H1 (cell line): ENCODE results near the gene SLCO4A1. TPM values are rescaled to one million over a fixed set of nuclear protein-coding genes. Genes with fewer than 3 reads are reported as not detected.

Source experiments
- CTCF ChIA-PET: fragments of 300-600 bp; sonication (Branson Sonifier 250); formaldehyde crosslinking; loops from one replicate; lab custom pipeline; 2021; ENCODE audit not compliant: partially characterized antibody; lab: Charles Lee
- POLR2A ChIA-PET: fragments of 300-600 bp; sonication (Branson Sonifier 250); formaldehyde crosslinking; loops from one replicate; lab custom pipeline; 2021; ENCODE audit warnings: inconsistent platforms; ENCODE audit not compliant: partially characterized antibody; lab: Charles Lee
- DNase-seq, 2 experiments: peaks; one replicate each; pipeline versions ENCODE4 v3.0.0 to v3.0.0-alpha.2; 2010 to 2022; ENCODE audit warnings: low spot score in 2 of 2, low read depth in 1 of 2, mixed read lengths in 1 of 2
- FAIRE-seq: peaks from 2 replicates; lab custom pipeline; 2011; peaks lifted over from hg19 to GRCh38; lab: Jason Lieb, UNC
- H2AFZ ChIP-seq: 2 replicates; pipeline ENCODE4 v1.8.1; 2012; ENCODE audit warnings: low read length, inconsistent platforms
- H2AK5ac ChIP-seq: 2 replicates; pipeline ENCODE4 v1.6.1; 2013; ENCODE audit warnings: low read depth, low read length
- H2BK120ac ChIP-seq: replicated peaks from 2 replicates; pipeline ENCODE3; 2013; ENCODE audit warnings: low read depth, low read length, inconsistent platforms
- H2BK12ac ChIP-seq: 2 replicates; pipeline ENCODE4 v1.6.1; 2013; ENCODE audit warnings: low read depth, low read length
- H2BK15ac ChIP-seq: 2 replicates; pipeline ENCODE4 v1.6.1; 2013; ENCODE audit warnings: low read length
- H2BK20ac ChIP-seq: 2 replicates; pipeline ENCODE4 v1.6.1; 2013; ENCODE audit warnings: low read length
- H2BK5ac ChIP-seq: 2 replicates; pipeline ENCODE4 v1.6.1; 2013; ENCODE audit warnings: low read depth, low read length
- H3K14ac ChIP-seq: 2 replicates; pipeline ENCODE4 v1.6.1; 2013; ENCODE audit warnings: inconsistent platforms; ENCODE audit not compliant: insufficient read length
- H3K18ac ChIP-seq: 2 replicates; pipeline ENCODE4 v1.6.1; 2013; ENCODE audit warnings: low read length; ENCODE audit errors: extremely low read depth
- H3K23ac ChIP-seq: 2 replicates; pipeline ENCODE4 v1.6.1; 2013; ENCODE audit warnings: inconsistent platforms; ENCODE audit not compliant: insufficient read length
- H3K23me2 ChIP-seq: 2 replicates; pipeline ENCODE4 v1.6.1; 2013; ENCODE audit warnings: low read depth, low read length
- H3K27ac ChIP-seq: 2 replicates; pipeline ENCODE4 v1.6.1; 2011; ENCODE audit warnings: low read depth, low read length, inconsistent platforms
- H3K27me3 ChIP-seq, 4 experiments: replicated peaks in 1 of 4; 1 replicate in 1 of 4; 2 replicates in 3 of 4; pipeline versions ENCODE4 v1.6.1 to v1.8.1; 2011 to 2013; ENCODE audit warnings: low read length in 3 of 4, mild to moderate bottlenecking in 3 of 4, inconsistent platforms in 2 of 4, mixed read lengths in 2 of 4, moderate library complexity in 1 of 4; ENCODE audit not compliant: control insufficient read depth in 3 of 4, insufficient read depth in 3 of 4; ENCODE audit errors: extremely low read depth in 1 of 4
- H3K36me3 ChIP-seq, 4 experiments: 2 replicates each; pipeline versions ENCODE4 v1.6.1 to v1.8.1; 2011 to 2013; ENCODE audit warnings: mild to moderate bottlenecking in 4 of 4, low read length in 3 of 4, moderate library complexity in 2 of 4, control low read depth in 1 of 4, inconsistent platforms in 1 of 4; ENCODE audit not compliant: insufficient read depth in 4 of 4, control insufficient read depth in 2 of 4
- H3K4ac ChIP-seq: replicated peaks from 2 replicates; pipeline ENCODE3; 2013; ENCODE audit warnings: low read length, low read depth, mixed read lengths, inconsistent platforms; ENCODE audit not compliant: insufficient read length
- H3K4me1 ChIP-seq, 4 experiments: replicated peaks in 1 of 4; 1 replicate in 1 of 4; 2 replicates in 3 of 4; pipeline versions ENCODE4 v1.6.1 to v1.8.1; 2011 to 2013; ENCODE audit warnings: low read length in 3 of 4, inconsistent platforms in 2 of 4, mixed read lengths in 1 of 4; ENCODE audit not compliant: insufficient read depth in 4 of 4, control insufficient read depth in 3 of 4
- H3K4me2 ChIP-seq, 2 experiments: 2 replicates each; pipeline versions ENCODE4 v1.6.1 to v1.8.1; 2011 to 2013; ENCODE audit warnings: low read depth in 2 of 2, low read length in 2 of 2, control low read depth in 1 of 2, inconsistent platforms in 1 of 2, mild to moderate bottlenecking in 1 of 2; ENCODE audit not compliant: insufficient read depth in 1 of 2
- H3K4me3 ChIP-seq, 4 experiments: fragments of 200-600, 300-600 bp in 1 of 4; sonication (generic), shearing (Covaris generic), sonication (Bioruptor Twin) in 1 of 4; 2 replicates each; pipeline versions ENCODE4 v1.5.1 to v1.8.1; 2011 to 2016; ENCODE audit warnings: low read length in 4 of 4, low read depth in 3 of 4, control low read depth in 2 of 4, inconsistent platforms in 2 of 4, mild to moderate bottlenecking in 2 of 4, mixed read lengths in 1 of 4, moderate library complexity in 1 of 4; ENCODE audit not compliant: insufficient read depth in 2 of 4; ENCODE audit errors: extremely low read depth in 1 of 4
- H3K56ac ChIP-seq: replicated peaks from 2 replicates; pipeline ENCODE3; 2013; ENCODE audit warnings: low read depth, mild to moderate bottlenecking, mixed read lengths, low read length, inconsistent platforms; ENCODE audit not compliant: insufficient read length
- H3K79me1 ChIP-seq: 2 replicates; pipeline ENCODE4 v1.6.1; 2013; ENCODE audit warnings: low read depth, low read length, control low read depth
- H3K79me2 ChIP-seq, 2 experiments: 2 replicates each; pipeline versions ENCODE4 v1.6.1 to v1.8.1; 2012 to 2013; ENCODE audit warnings: low read length in 2 of 2, mild to moderate bottlenecking in 2 of 2, inconsistent platforms in 1 of 2; ENCODE audit not compliant: insufficient read depth in 2 of 2, control insufficient read depth in 1 of 2
- H3K9ac ChIP-seq, 4 experiments: replicated peaks in 1 of 4; 1 replicate in 1 of 4; 2 replicates in 3 of 4; pipeline versions ENCODE4 v1.6.1 to v1.8.1; 2011 to 2013; ENCODE audit warnings: low read depth in 3 of 4, low read length in 3 of 4, control low read depth in 2 of 4, mild to moderate bottlenecking in 2 of 4, moderate library complexity in 2 of 4, inconsistent platforms in 1 of 4; ENCODE audit errors: extremely low read depth in 1 of 4
- H3K9me3 ChIP-seq, 2 experiments: 2 replicates each; pipeline versions ENCODE4 v1.6.1 to v1.8.1; 2012 to 2013; ENCODE audit warnings: mild to moderate bottlenecking in 2 of 2, moderate library complexity in 2 of 2, control low read depth in 1 of 2, inconsistent platforms in 1 of 2, low read depth in 1 of 2, low read length in 1 of 2, mixed read lengths in 1 of 2; ENCODE audit not compliant: insufficient read depth in 2 of 2
- H4K20me1 ChIP-seq, 2 experiments: replicated peaks in 1 of 2; 2 replicates each; pipeline versions ENCODE3 to v1.8.1; 2011 to 2013; ENCODE audit warnings: inconsistent platforms in 2 of 2, low read length in 2 of 2, mild to moderate bottlenecking in 1 of 2; ENCODE audit not compliant: insufficient read depth in 2 of 2, control insufficient read depth in 1 of 2
- H4K5ac ChIP-seq: 2 replicates; pipeline ENCODE4 v1.6.1; 2013; ENCODE audit warnings: low read length, low read depth, mixed read lengths, inconsistent platforms; ENCODE audit not compliant: insufficient read length
- H4K8ac ChIP-seq: 2 replicates; pipeline ENCODE4 v1.8.0; 2013; ENCODE audit warnings: mild to moderate bottlenecking, moderate library complexity, low read length, inconsistent platforms; ENCODE audit not compliant: insufficient read depth; ENCODE audit errors: extremely low read depth
- H4K91ac ChIP-seq: replicated peaks from 2 replicates; pipeline ENCODE3; 2013; ENCODE audit warnings: low read length, mixed read lengths, inconsistent platforms; ENCODE audit not compliant: insufficient read length
- BACH1 ChIP-seq: IDR thresholded peaks from 2 replicates; pipeline ENCODE4 v1.6.1; 2012; ENCODE audit warnings: low read length, improper control_type of control experiment
- CHD1 ChIP-seq: IDR thresholded peaks from 2 replicates; pipeline ENCODE4 v1.6.1; 2012; ENCODE audit warnings: low read depth, low read length, improper control_type of control experiment
- CTCF ChIP-seq, 3 experiments: IDR thresholded peaks; 1 replicate in 2 of 3; 2 replicates in 1 of 3; pipeline versions ENCODE4 v1.5.1 to v1.6.1; 2011; ENCODE audit warnings: low read length in 3 of 3, mild to moderate bottlenecking in 3 of 3, inconsistent platforms in 2 of 3, low read depth in 1 of 3, moderate library complexity in 1 of 3; ENCODE audit not compliant: insufficient read depth in 1 of 3; ENCODE audit errors: control extremely low read depth in 1 of 3
- GABPA ChIP-seq: IDR thresholded peaks from 2 replicates; pipeline ENCODE4 v1.6.1; 2011; ENCODE audit warnings: mild to moderate bottlenecking, low read length, moderate library complexity, borderline replicate concordance; ENCODE audit not compliant: insufficient read depth
- HDAC2 ChIP-seq, 2 experiments: fragments of 300-600 bp in 1 of 2; sonication (generic) in 1 of 2; IDR thresholded peaks; 2 replicates each; pipeline ENCODE4 v1.6.1; 2011 to 2012; ENCODE audit warnings: low read depth in 2 of 2, low read length in 2 of 2, mild to moderate bottlenecking in 2 of 2, moderate library complexity in 2 of 2, borderline replicate concordance in 1 of 2, inconsistent platforms in 1 of 2
- YY1 ChIP-seq: IDR thresholded peaks from 2 replicates; pipeline ENCODE4 v1.6.1; 2011; ENCODE audit warnings: low read depth, mild to moderate bottlenecking, low read length
- WGBS, 2 experiments: shearing (Covaris generic) in 1 of 2; methylation state at CpG; one replicate each; pipeline versions ENCODE4 v1.1.6 to v1.1.7; 2013 to 2015; ENCODE audit warnings: low lambda C conversion rate in 2 of 2, mixed read lengths in 2 of 2, inconsistent platforms in 1 of 2, low coverage in 1 of 2, missing lambda C conversion rate in 1 of 2; ENCODE audit not compliant: insufficient replicate concordance in 2 of 2, insufficient coverage in 1 of 2, insufficient read length in 1 of 2; ENCODE audit errors: extremely low coverage in 1 of 2, missing lambda C conversion rate in 1 of 2; 5-methylcytosine and 5-hydroxymethylcytosine counted together
- polyA plus RNA-seq, 7 experiments: library from polyadenylated mRNA; depleted of rRNA in 3 of 7; stranded (reverse) in 5 of 7; unstranded in 2 of 7; fragments of >200 nt in 5 of 7; fragments of 200-250 nt in 2 of 7; gene quantifications; 1 replicate in 5 of 7; 2 replicates in 1 of 7; 4 replicates in 1 of 7; pipeline versions ENCODE4 v1.2.1 to v1.2.3, GENCODE V29; 2011 to 2013; ENCODE audit warnings: missing spikeins in 2 of 7, mixed read lengths in 2 of 7
- total RNA-seq: library from RNA; stranded (reverse); fragmentation: NEBNext Ultra II Directional; extraction: Animal tissue kit (Norgen Biotek cat#: 25700); gene quantifications from 2 replicates; pipeline ENCODE4 v1.2.1, GENCODE V29; 2021
- TF ChIP-seq, protein P1 (sequence below): IDR thresholded peaks from 2 replicates; pipeline ENCODE4 v1.6.1; 2012; ENCODE audit warnings: inconsistent platforms

The SLCO4A1 gene
- total and polyA plus RNA-seq, 2 of the 8 experiments (the other 6 are each of a cell fraction or from before 2014, with no cell fraction given) = 10.5 to 18.5 TPM

DNA sequence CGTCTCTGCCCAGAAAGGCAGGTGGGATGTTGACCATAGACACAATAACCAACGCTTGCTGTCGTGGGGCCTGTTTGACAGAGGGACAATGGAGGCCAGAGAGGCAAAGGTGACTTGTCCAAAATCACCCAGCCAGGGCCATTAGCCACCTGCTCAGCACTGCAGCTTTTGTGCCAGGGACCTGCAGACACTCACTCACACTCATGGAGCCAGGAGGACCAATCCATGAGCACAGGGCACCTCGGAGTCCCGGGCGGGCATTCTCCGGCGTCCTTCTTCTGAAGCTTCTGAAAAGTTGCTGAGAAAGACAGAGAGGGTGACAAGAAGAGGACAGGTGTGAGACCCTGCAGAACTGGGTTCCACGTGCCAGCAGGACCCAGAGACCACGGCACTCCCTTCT is 45.4 kb upstream of the SLCO4A1 start:
- no peak overlapping the region for H4K91ac ChIP-seq
- no peak overlapping the region for H3K4me3 ChIP-seq
- H2BK5ac ChIP-seq = no peak overlapping the region
- FAIRE-seq (no peak), DNase-seq (no peak)
- no peak overlapping the region for H3K18ac ChIP-seq
- no peak overlapping the region for H4K5ac ChIP-seq
- WGBS, 2 experiments = 93% methylated on average over 10 of the region's 10 CpGs; no CpG with 5 or more reads in 1 of the 2 experiments
- H2AFZ ChIP-seq = no peak overlapping the region
- H3K36me3 ChIP-seq = no peaks in the 10 kb centered on the region
- H3K27me3 ChIP-seq = no peaks in the 10 kb centered on the region
- no peak overlapping the region for H3K4me2 ChIP-seq
- TF ChIP-seq CHD1 = no peak
- TF ChIP-seq HDAC2 (IDR thresholded peaks at IDR 0.05; ENCODE audit: borderline replicate concordance in 1 of 2, low read depth in 2 of 2, low read length in 2 of 2) = no peak
- no peak for TF ChIP-seq GABPA
- TF ChIP-seq, protein P1, sequence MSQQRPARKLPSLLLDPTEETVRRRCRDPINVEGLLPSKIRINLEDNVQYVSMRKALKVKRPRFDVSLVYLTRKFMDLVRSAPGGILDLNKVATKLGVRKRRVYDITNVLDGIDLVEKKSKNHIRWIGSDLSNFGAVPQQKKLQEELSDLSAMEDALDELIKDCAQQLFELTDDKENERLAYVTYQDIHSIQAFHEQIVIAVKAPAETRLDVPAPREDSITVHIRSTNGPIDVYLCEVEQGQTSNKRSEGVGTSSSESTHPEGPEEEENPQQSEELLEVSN = no peak
- TF ChIP-seq CTCF (IDR thresholded peaks at IDR 0.05; ENCODE audit: control extremely low read depth in 1 of 3, insufficient read depth in 1 of 3, low read depth in 1 of 3, low read length in 3 of 3) = no peak
- TF ChIP-seq YY1 = no peak
- no peak for TF ChIP-seq BACH1
- H3K9ac ChIP-seq = no peak overlapping the region
- H4K20me1 ChIP-seq = peaks cover 0 to 3% of the 10 kb centered on the region in 2 experiments
- no peaks in the 10 kb centered on the region; the same call in 1 of the 2 replicates for H3K23me2 ChIP-seq
- H3K79me1 ChIP-seq = no peaks in the 10 kb centered on the region
- H3K4ac ChIP-seq = no peak overlapping the region
- H3K23ac ChIP-seq = no peak overlapping the region
- no peak overlapping the region for H2BK20ac ChIP-seq
- no peak overlapping the region for H2AK5ac ChIP-seq
- ChIA-PET POLR2A (no interaction called here), CTCF (interaction anchor here (1.1 to 1.4 kb wide), 2 partner anchors 11 to 20 kb away, joined by 3 to 6 read pairs; no protein-coding TSS in a partner anchor)
- H3K27ac ChIP-seq = no peak overlapping the region
- no peak overlapping the region for H3K14ac ChIP-seq
- H3K79me2 ChIP-seq = no peaks in the 10 kb centered on the region
- no peak overlapping the region for H3K56ac ChIP-seq
- H2BK15ac ChIP-seq = no peak overlapping the region
- H4K8ac ChIP-seq = no peak overlapping the region; the same call in 1 of the 2 replicates
- H3K4me1 ChIP-seq = peaks cover 0 to 3% (median 0%) of the 10 kb centered on the region in 4 experiments; a peak in 2 of 7 replicates
- H2BK12ac ChIP-seq = no peak overlapping the region
- no peak overlapping the region for H2BK120ac ChIP-seq
- H3K9me3 ChIP-seq = no peaks in the 10 kb centered on the region
